ENCODE measurements around the gene CARMIL3.
"Not testable (repeated sequence)": the region's sequence is repeated elsewhere in the genome, so short reads cannot be mapped to it uniquely, and the experiment has no call there.

DNA sequence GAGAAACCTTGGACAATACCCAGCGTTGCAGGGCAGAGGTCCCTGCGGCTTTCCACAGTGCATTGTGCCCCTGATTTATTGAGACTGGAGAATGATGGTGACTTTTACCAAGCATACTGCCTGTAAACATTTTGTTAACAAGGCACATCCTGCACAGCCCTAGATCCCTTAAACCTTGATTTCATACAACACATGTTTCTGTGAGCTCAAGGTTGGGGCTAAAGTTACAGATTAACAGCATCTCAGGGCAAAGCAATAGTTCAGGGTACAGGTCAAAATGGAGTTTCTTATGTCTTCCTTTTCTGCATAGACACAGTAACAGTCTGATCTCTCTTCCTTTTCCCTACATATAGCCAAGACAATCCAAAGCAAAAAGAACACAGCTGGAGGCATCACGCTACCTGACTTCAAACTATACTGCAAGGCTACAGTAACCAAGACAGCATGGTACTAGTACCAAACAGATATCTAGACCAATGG, 26.8 kb upstream of the CARMIL3 start:
- not testable (repeated sequence) for TF ChIP-seq POLR2A (IDR thresholded peaks at IDR 0.05; ENCODE audit: low read length); GATA1 (IDR thresholded peaks at IDR 0.05; ENCODE audit: low read depth, low read length)
